ENCODE measurements around the gene UBE2B. TPM values are rescaled to one million over a fixed set of nuclear protein-coding genes. Genes with fewer than 3 reads are reported as not detected.
A peak's percentile ranks its signal among the peaks of the same experiment; 100 is the strongest.

The UBE2B gene
- total RNA-seq, 1 donor from 2014 or later: 106 TPM

DNA sequence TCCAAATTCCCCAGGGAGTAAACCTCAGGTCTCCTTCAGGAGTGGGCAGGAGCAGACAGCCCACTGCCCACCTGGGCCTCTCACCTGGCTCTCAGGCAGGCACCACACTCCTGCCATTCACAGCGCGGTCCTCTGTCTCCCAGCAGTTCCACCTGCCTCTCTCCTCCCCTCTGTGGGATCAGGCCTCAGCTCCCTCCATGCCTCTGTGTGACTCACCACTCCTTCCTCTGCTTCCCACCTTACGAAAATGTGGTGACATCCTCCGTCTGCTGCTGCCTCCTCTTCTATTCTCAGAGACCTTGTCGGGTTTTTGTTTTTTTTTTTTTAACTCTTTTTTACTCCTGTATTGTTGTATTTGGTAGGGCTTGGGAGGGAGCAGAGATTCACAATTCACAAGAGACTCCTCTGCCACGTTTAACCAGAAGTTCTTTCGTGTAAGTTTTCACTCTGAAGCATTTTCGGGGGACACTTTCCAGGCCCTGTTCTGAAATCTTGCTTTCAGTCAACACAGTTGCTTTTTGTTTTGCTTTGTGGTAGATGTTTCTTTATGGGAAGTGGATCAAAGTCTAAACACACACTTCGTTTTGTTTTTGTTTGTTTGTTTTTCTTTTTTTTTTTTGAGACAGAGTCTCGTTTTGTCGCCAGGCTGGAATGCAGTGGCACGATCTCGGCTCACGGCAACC, 61.4 kb downstream of the UBE2B start:
- no peaks in the 10 kb centered on the region for H3K27me3 ChIP-seq (ENCODE audit: low read depth)
- H3K9me3 ChIP-seq: no peaks in the 10 kb centered on the region
- H3K4me1 ChIP-seq: peaks cover 18% of the 10 kb centered on the region
- DNase-seq (no peak), ATAC-seq (no peak)
- intact Hi-C loops (cut with DNase I): no loop called here
- no peaks in the 10 kb centered on the region for H3K36me3 ChIP-seq
- TF ChIP-seq, protein P1, sequence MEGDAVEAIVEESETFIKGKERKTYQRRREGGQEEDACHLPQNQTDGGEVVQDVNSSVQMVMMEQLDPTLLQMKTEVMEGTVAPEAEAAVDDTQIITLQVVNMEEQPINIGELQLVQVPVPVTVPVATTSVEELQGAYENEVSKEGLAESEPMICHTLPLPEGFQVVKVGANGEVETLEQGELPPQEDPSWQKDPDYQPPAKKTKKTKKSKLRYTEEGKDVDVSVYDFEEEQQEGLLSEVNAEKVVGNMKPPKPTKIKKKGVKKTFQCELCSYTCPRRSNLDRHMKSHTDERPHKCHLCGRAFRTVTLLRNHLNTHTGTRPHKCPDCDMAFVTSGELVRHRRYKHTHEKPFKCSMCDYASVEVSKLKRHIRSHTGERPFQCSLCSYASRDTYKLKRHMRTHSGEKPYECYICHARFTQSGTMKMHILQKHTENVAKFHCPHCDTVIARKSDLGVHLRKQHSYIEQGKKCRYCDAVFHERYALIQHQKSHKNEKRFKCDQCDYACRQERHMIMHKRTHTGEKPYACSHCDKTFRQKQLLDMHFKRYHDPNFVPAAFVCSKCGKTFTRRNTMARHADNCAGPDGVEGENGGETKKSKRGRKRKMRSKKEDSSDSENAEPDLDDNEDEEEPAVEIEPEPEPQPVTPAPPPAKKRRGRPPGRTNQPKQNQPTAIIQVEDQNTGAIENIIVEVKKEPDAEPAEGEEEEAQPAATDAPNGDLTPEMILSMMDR (IDR thresholded peaks at IDR 0.05): no peak
- H3K4me3 ChIP-seq: no peak overlapping the region
- no peak overlapping the region for H3K27ac ChIP-seq

DNA sequence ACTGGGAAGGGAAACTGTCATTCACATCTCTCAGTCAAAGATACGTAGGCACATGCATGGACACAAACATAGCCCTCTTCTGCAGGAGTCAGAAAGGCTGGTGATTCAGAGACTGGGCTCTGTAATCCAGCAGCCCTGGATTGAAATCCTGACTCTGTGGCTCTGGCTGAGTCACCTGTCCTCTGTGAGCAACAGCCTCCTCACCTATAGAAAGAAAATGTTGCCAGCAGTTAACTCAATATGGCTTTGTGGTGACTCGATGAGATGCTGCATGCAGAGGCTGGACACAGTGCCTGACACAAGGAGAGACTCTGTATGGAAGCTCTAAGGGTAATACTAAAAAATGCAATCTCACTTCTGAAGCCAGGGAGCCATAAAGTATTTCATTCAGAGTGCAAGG, 64.2 kb downstream of the UBE2B start:
- H3K27me3 ChIP-seq (ENCODE audit: low read depth): no peaks in the 10 kb centered on the region
- no peaks in the 10 kb centered on the region for H3K36me3 ChIP-seq
- TF ChIP-seq, protein P1 (IDR thresholded peaks at IDR 0.05): no peak
- no peaks in the 10 kb centered on the region for H3K9me3 ChIP-seq
- H3K4me1 ChIP-seq: peaks cover 38% of the 10 kb centered on the region
- ATAC-seq: no peak
- no peak overlapping the region for H3K27ac ChIP-seq
- no peak overlapping the region for H3K4me3 ChIP-seq
- intact Hi-C loops (cut with DNase I): no loop called here
- no peak for DNase-seq

DNA sequence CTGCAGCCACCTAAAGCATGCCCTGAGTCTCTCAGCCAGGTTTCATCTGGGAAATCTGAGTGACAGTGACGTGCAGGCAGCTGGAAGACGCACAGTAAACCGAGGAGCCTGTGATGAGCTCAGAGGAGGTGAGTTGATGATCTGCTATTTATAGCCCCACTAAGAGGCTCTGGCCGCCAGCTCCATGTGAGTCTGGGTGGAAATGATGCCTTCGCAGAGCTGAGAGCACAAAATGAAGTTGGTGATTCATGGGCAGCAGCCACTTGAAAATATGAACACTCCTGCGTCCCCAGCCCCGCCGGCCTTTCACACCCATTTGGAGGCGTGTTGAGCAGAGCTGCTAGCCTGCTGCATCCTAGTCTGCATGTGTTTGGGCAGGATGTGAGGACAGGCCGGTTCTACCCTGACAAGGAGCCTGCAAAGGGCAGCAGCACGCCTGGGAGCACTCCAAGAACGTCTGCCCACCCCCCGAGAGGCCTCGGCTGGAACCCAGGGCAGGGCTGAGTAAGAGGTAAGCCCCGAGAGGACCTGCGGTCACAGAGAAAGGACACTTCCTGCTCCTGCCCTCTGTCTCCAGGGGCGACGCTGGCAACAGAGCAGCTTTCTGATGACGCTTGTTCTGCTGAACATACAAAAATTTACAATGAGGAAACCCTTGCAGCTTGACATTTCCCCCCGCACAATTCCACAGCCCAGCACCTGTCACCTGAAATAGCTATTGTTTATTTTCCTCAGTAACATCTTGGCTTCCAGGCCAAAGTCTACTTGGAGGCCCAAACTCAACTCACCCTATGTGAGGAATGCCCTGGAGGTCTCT, 65.4 kb downstream of the UBE2B start:
- Histone ChIP-seq H3K27me3 (ENCODE audit: low read depth) (no peaks in the 10 kb centered on the region), H3K4me3 (no peak overlapping the region), H3K4me1 (peaks cover 38% of the 10 kb centered on the region), H3K9me3 (no peaks in the 10 kb centered on the region), H3K27ac (peak overlapping the region; percentile 84), H3K36me3 (no peaks in the 10 kb centered on the region)
- TF ChIP-seq, protein P1 (IDR thresholded peaks at IDR 0.05): no peak
- intact Hi-C loops (cut with DNase I): no loop called here
- peak; percentile 93 for DNase-seq
- ATAC-seq: peak; percentile 91 to 94

DNA sequence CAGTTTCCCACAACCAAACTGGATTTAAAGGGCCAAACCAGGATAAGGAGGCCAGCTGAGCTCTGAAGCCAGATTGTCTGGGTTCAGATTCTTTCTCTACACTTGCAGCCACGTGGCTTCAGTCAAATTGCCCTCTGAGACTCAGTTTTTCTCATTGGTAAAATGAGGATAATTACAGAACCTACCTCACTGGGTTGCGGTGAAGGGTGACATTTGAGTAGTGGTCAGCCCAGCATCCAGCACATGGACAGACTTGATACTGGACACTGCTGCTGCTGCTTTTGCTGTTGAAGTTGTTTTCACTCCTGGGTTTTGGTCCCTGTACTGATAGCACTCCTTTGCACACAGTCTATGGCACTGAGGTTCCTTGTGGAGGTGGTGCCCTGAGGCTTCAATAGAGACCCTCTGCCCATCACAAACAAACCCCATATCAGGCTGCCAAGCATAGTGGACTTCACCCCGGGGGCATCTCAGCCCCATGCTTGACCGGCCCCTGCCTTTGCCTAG, 66.0 kb downstream of the UBE2B start:
- ATAC-seq (no peak), DNase-seq (no peak)
- H3K4me1 ChIP-seq: peaks cover 38% of the 10 kb centered on the region
- TF ChIP-seq, protein P1 (IDR thresholded peaks at IDR 0.05): no peak
- intact Hi-C loops (cut with DNase I): no loop called here
- H3K9me3 ChIP-seq: no peaks in the 10 kb centered on the region
- peak overlapping the region; percentile 84 for H3K27ac ChIP-seq
- no peak overlapping the region for H3K4me3 ChIP-seq
- H3K27me3 ChIP-seq (ENCODE audit: low read depth): no peaks in the 10 kb centered on the region
- no peaks in the 10 kb centered on the region for H3K36me3 ChIP-seq

DNA sequence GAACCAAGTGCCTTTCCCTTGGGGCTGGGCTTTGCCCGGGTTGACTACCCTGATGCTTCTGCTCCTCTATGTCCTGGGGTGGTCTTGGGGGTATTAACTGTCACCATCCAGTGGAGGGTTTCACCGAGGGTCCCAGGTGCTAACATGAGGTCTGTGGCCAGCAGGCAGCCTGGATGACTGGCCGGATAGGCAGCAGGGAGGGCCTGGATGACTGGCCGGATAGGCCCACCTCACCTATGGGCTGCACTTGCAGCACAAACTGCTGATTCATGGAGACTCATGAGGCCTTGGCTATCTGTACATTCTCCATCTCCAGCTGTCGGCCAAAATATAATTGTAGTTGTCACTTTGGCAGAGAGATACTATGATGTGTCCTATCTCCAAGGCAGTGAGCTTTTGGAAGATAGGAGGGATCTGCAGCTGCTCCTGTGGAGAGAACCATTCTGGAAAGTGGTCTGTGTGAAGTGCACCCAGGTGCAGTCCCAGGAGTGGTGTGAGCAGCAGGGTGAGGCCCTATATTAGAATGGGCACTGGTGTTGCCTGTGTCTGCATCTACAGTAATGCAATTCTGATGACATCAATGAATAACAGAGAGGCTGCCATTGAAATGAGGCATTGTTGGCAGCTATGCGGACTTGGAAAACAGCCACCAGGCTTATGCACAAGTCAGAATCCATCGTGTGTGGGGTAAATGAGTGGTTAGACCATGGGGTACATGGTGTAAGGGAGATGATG, 66.6 kb downstream of the UBE2B start:
- H3K9me3 ChIP-seq: no peaks in the 10 kb centered on the region
- DNase-seq (no peak), ATAC-seq (no peak)
- intact Hi-C loops (cut with DNase I): no loop called here
- H3K27ac ChIP-seq: peak overlapping the region; percentile 84
- no peak overlapping the region for H3K4me3 ChIP-seq
- no peaks in the 10 kb centered on the region for H3K36me3 ChIP-seq
- TF ChIP-seq, protein P1 (IDR thresholded peaks at IDR 0.05): no peak
- no peaks in the 10 kb centered on the region for H3K27me3 ChIP-seq (ENCODE audit: low read depth)
- H3K4me1 ChIP-seq: peaks cover 38% of the 10 kb centered on the region
